ENCODE data around the gene LMO3. TPM values are rescaled to one million over a fixed set of nuclear protein-coding genes. Genes with fewer than 3 reads are reported as not detected.

The LMO3 gene
- 1 to 10 TPM; 3.7 to 9.6 TPM for total RNA-seq

- 0% methylated on average over 2 of the region's 2 CpGs for WGBS
These were observed at the start of gene LMO3 for GRCh38 chr12:16606117-16606200. TSS of gene LMO3 (minus strand) at chr12:16606162. CDS start at chr12:16600860, 5,302 bp downstream.

GRCh38 chr12:16636435-16637055, 30.6 kb upstream of the LMO3 start:
- Histone ChIP-seq H3K27ac (no peak overlapping the region), H3K4me3 (no peak overlapping the region), H3K36me3 (no peaks in the 10 kb centered on the region), H3K27me3 (replicated peaks; ENCODE audit: insufficient read depth) (no peaks in the 10 kb centered on the region), H3K9me3 (no peaks in the 10 kb centered on the region), H3K4me1 (replicated peaks) (no peaks in the 10 kb centered on the region)
- 79% methylated on average over 2 of the region's 2 CpGs for WGBS
- no peak for TF ChIP-seq POLR2AphosphoS5 (IDR thresholded peaks at IDR 0.05)
- no peak for TF ChIP-seq POLR2A (IDR thresholded peaks at IDR 0.05)
- no peak for TF ChIP-seq CTCF (IDR thresholded peaks at IDR 0.05)
- intact Hi-C loops (cut with DNase I) = no loop called here
- no peak for DNase-seq (ENCODE audit: low spot score)

More at GRCh38 chr12:16606117-16606200, at the start of gene LMO3:
- Histone ChIP-seq H3K4me1 (replicated peaks) (no peaks in the 10 kb centered on the region), H3K9me3 (no peaks in the 10 kb centered on the region), H3K27ac (peak within 1 kb of the TSS; percentile 25 to 48), H3K36me3 (no peaks in the 10 kb centered on the region), H3K27me3 (replicated peaks; ENCODE audit: insufficient read depth) (no peaks in the 10 kb centered on the region), H3K4me3 (peak within 1 kb of the TSS; percentile 23 to 32)
- no peak for TF ChIP-seq POLR2AphosphoS5 (IDR thresholded peaks at IDR 0.05)
- no peak for TF ChIP-seq CTCF (IDR thresholded peaks at IDR 0.05)
- TF ChIP-seq POLR2A (IDR thresholded peaks at IDR 0.05) = no peak
- no peak for DNase-seq (ENCODE audit: low spot score)
- intact Hi-C loops (cut with DNase I) = no loop called here

- H3K27me3 ChIP-seq (replicated peaks; ENCODE audit: insufficient read depth) = no peaks in the 10 kb centered on the region
- intact Hi-C loops (cut with DNase I) = no loop called here
- H3K4me3 ChIP-seq = no peak overlapping the region
- no peaks in the 10 kb centered on the region for H3K4me1 ChIP-seq (replicated peaks)
- TF ChIP-seq POLR2A (IDR thresholded peaks at IDR 0.05) = no peak
- TF ChIP-seq CTCF (IDR thresholded peaks at IDR 0.05) = no peak
- no peak for TF ChIP-seq POLR2AphosphoS5 (IDR thresholded peaks at IDR 0.05)
- WGBS = 77% methylated on average over 1 of the region's 1 CpG
- H3K9me3 ChIP-seq = no peaks in the 10 kb centered on the region
- H3K27ac ChIP-seq = no peak overlapping the region
- DNase-seq (ENCODE audit: low spot score) = no peak
- H3K36me3 ChIP-seq = peaks cover 0 to 3% of the 10 kb centered on the region in 2 donors
These were observed 28.8 kb upstream of the LMO3 start for GRCh38 chr12:16634786-16635185.

- H3K36me3 ChIP-seq = peaks cover 0 to 3% of the 10 kb centered on the region in 2 donors
- H3K4me3 ChIP-seq = no peak overlapping the region
- H3K27ac ChIP-seq = no peak overlapping the region
- intact Hi-C loops (cut with DNase I) = no loop called here
- no peak for DNase-seq (ENCODE audit: low spot score)
- no peaks in the 10 kb centered on the region for H3K4me1 ChIP-seq (replicated peaks)
- no peaks in the 10 kb centered on the region for H3K27me3 ChIP-seq (replicated peaks; ENCODE audit: insufficient read depth)
- no peak for TF ChIP-seq CTCF (IDR thresholded peaks at IDR 0.05)
- 58% methylated on average over 1 of the region's 1 CpG for WGBS
- H3K9me3 ChIP-seq = no peaks in the 10 kb centered on the region
These were observed 21.0 kb upstream of the LMO3 start for GRCh38 chr12:16626991-16627390.

- no peaks in the 10 kb centered on the region for H3K36me3 ChIP-seq
- WGBS = 49% methylated on average over 2 of the region's 2 CpGs
- intact Hi-C loops (cut with DNase I) = no loop called here
- DNase-seq (ENCODE audit: low spot score) = no peak
- H3K27ac ChIP-seq = no peak overlapping the region
- H3K4me3 ChIP-seq = no peak overlapping the region
- no peaks in the 10 kb centered on the region for H3K4me1 ChIP-seq (replicated peaks)
- no peaks in the 10 kb centered on the region for H3K27me3 ChIP-seq (replicated peaks; ENCODE audit: insufficient read depth)
- no peak for TF ChIP-seq CTCF (IDR thresholded peaks at IDR 0.05)
- H3K9me3 ChIP-seq = no peaks in the 10 kb centered on the region
These were observed 16.4 kb upstream of the LMO3 start for GRCh38 chr12:16622338-16622737.

Data from prostate gland (tissue), 2 donors.